ENCODE measurements around the gene HBG2. TPM values are rescaled to one million over a fixed set of nuclear protein-coding genes. Genes with fewer than 3 reads are reported as not detected.

Gene HBG2
- total and polyA plus RNA-seq, 2 of the 8 experiments (the other 6 are each of a cell fraction or from before 2014, with no cell fraction given): 0.23 TPM; not detected in 1

DNA sequence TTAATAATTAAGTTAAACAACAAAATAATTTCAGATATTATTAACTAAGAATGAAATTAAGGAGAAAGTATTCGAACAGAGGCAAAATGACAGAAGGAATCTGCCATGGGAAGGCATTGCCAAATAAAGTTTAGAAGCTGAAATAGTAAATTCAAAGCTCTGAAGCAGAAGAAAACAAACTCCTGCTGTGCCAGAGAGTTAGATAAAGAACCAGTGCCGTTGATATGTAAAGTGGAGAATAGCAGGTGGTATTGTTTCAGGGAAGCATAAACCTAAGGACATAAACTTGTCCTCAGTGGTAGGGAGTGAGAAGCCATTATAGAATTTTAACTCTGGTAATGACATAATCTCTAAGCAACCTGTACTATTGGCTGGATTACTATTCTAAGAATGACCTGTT, 2.7 kb upstream of the HBG2 start (continued):
- TF ChIP-seq SIRT6 (IDR thresholded peaks at IDR 0.05; ENCODE audit: low read length) (no peak), CBX8 (IDR thresholded peaks at IDR 0.05; ENCODE audit: borderline replicate concordance, low read depth, low read length) (no peak), E2F6 (IDR thresholded peaks at IDR 0.05) (no peak), SP4 (IDR thresholded peaks at IDR 0.05; ENCODE audit: low read length) (no peak), TAF7 (optimal IDR thresholded peaks at IDR 0.05; ENCODE audit: borderline replicate concordance, low read depth, low read length) (no peak), BACH1 (IDR thresholded peaks at IDR 0.05; ENCODE audit: low read length) (no peak), EP300 (IDR thresholded peaks at IDR 0.05; ENCODE audit: borderline replicate concordance in 1 of 2, low read depth in 2 of 2, low read length in 2 of 2) (no peak), RFX5 (IDR thresholded peaks at IDR 0.05; ENCODE audit: borderline replicate concordance, low read depth, low read length) (no peak), RBBP5 (IDR thresholded peaks at IDR 0.05; ENCODE audit: borderline replicate concordance, low read depth, low read length) (no peak), RNF2 (IDR thresholded peaks at IDR 0.05; ENCODE audit: borderline replicate concordance, low read depth, low read length, missing control alignments, poor library complexity, severe bottlenecking) (no peak), MAFK (IDR thresholded peaks at IDR 0.05; ENCODE audit: low read depth, low read length) (no peak), ZNF274 (IDR thresholded peaks at IDR 0.05; ENCODE audit: borderline replicate concordance, extremely low read depth, low read length) (no peak), CHD1 (IDR thresholded peaks at IDR 0.05; ENCODE audit: low read depth, low read length) (no peak), PHF8 (conservative IDR thresholded peaks at IDR 0.05; ENCODE audit: low read depth, low read length) (no peak), SUZ12 (IDR thresholded peaks at IDR 0.05; ENCODE audit: low read length) (no peak), HDAC6 (IDR thresholded peaks at IDR 0.05; ENCODE audit: low read depth, low read length) (no peak), CEBPB (IDR thresholded peaks at IDR 0.05; ENCODE audit: low read depth, low read length) (no peak), KDM4A (IDR thresholded peaks at IDR 0.05; ENCODE audit: low read depth, low read length, severe bottlenecking) (no peak)
- TF ChIP-seq, protein P1, sequence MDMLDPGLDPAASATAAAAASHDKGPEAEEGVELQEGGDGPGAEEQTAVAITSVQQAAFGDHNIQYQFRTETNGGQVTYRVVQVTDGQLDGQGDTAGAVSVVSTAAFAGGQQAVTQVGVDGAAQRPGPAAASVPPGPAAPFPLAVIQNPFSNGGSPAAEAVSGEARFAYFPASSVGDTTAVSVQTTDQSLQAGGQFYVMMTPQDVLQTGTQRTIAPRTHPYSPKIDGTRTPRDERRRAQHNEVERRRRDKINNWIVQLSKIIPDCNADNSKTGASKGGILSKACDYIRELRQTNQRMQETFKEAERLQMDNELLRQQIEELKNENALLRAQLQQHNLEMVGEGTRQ (IDR thresholded peaks at IDR 0.05; ENCODE audit: low read length): no peak
- TF ChIP-seq, protein P2, sequence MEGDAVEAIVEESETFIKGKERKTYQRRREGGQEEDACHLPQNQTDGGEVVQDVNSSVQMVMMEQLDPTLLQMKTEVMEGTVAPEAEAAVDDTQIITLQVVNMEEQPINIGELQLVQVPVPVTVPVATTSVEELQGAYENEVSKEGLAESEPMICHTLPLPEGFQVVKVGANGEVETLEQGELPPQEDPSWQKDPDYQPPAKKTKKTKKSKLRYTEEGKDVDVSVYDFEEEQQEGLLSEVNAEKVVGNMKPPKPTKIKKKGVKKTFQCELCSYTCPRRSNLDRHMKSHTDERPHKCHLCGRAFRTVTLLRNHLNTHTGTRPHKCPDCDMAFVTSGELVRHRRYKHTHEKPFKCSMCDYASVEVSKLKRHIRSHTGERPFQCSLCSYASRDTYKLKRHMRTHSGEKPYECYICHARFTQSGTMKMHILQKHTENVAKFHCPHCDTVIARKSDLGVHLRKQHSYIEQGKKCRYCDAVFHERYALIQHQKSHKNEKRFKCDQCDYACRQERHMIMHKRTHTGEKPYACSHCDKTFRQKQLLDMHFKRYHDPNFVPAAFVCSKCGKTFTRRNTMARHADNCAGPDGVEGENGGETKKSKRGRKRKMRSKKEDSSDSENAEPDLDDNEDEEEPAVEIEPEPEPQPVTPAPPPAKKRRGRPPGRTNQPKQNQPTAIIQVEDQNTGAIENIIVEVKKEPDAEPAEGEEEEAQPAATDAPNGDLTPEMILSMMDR (IDR thresholded peaks at IDR 0.05; ENCODE audit: control extremely low read depth in 1 of 3, insufficient read depth in 1 of 3, low read depth in 1 of 3, low read length in 3 of 3): no peak
